ENCODE measurements around the gene NFAM1. TPM values are rescaled to one million over a fixed set of nuclear protein-coding genes. Genes with fewer than 3 reads are reported as not detected.

The NFAM1 gene
- total and polyA plus RNA-seq, 12 donors: 0.44 to 11.2 (median 7.1) TPM

DNA sequence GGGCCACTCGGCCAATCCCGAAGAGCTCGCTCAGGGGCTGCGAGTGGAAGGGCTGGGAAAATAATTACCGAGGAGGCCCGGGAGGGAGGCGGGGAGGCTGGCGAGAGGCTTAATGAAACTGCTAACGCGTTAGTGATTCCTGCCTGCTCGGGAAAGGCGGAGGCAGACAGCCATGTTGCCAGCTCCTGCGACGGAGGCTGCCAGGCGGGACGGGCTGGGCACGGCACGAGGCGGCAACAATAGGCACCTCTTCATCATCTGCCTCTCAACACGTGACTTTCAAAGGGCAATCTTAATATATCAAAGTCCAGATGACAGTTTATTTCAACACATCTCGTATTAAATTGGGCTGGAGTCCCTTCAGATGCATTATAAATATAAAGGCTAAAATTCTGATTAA is 93.7 kb downstream of the NFAM1 start:
- 79 to 90% (median 86%) methylated on average over 14 to 21 of the region's 21 CpGs for WGBS, 4 donors
- Histone ChIP-seq H3K4me3 (no peak overlapping the region), H3K27me3 (no peaks in the 10 kb centered on the region), H3K27ac (peak overlapping the region in 1 of 5 donors; percentile 6), H3K36me3 (replicated peaks in 1 of 2) (no peaks in the 10 kb centered on the region), H3K9me3 (replicated peaks in 1 of 3) (no peaks in the 10 kb centered on the region), H3K4me1 (replicated peaks in 1 of 2) (peaks cover 0 to 14% of the 10 kb centered on the region in 2 donors)
- TF ChIP-seq, protein P1, sequence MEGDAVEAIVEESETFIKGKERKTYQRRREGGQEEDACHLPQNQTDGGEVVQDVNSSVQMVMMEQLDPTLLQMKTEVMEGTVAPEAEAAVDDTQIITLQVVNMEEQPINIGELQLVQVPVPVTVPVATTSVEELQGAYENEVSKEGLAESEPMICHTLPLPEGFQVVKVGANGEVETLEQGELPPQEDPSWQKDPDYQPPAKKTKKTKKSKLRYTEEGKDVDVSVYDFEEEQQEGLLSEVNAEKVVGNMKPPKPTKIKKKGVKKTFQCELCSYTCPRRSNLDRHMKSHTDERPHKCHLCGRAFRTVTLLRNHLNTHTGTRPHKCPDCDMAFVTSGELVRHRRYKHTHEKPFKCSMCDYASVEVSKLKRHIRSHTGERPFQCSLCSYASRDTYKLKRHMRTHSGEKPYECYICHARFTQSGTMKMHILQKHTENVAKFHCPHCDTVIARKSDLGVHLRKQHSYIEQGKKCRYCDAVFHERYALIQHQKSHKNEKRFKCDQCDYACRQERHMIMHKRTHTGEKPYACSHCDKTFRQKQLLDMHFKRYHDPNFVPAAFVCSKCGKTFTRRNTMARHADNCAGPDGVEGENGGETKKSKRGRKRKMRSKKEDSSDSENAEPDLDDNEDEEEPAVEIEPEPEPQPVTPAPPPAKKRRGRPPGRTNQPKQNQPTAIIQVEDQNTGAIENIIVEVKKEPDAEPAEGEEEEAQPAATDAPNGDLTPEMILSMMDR (IDR thresholded peaks at IDR 0.05): no peak
- no peak for TF ChIP-seq POLR2A (IDR thresholded peaks at IDR 0.05)
- no peak for DNase-seq
- intact Hi-C loops (cut with DNase I): no loop called here

DNA sequence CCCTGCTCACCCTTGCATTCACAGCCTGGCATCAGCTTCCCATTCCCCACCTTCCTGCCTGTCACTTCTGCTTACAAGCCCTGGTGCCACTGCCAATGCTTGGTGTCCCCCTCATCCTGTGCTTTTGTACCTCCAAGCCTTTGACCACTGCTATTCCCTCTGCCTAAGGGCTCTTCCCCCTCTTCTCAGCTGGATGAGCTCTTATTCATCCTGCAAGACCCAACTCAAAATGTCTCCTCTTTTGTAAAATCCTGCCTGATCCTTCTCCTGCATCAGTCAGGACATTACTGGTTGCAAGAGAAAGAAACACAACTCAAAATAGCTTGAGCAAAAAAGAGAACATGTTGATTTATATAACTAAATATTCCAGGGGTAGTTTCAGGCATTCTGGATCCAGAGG is 94.8 kb downstream of the NFAM1 start:
- no peaks in the 10 kb centered on the region for H3K27me3 ChIP-seq
- no peak for TF ChIP-seq POLR2A (IDR thresholded peaks at IDR 0.05)
- TF ChIP-seq, protein P1 (IDR thresholded peaks at IDR 0.05): no peak
- intact Hi-C loops (cut with DNase I): no loop called here
- H3K27ac ChIP-seq: no peak overlapping the region
- peaks cover 0 to 8% of the 10 kb centered on the region in 2 donors for H3K4me1 ChIP-seq (replicated peaks in 1 of 2)
- H3K4me3 ChIP-seq: no peak overlapping the region
- no peaks in the 10 kb centered on the region for H3K9me3 ChIP-seq (replicated peaks in 1 of 3)
- no peaks in the 10 kb centered on the region for H3K36me3 ChIP-seq (replicated peaks in 1 of 2)
- no peak for DNase-seq

DNA sequence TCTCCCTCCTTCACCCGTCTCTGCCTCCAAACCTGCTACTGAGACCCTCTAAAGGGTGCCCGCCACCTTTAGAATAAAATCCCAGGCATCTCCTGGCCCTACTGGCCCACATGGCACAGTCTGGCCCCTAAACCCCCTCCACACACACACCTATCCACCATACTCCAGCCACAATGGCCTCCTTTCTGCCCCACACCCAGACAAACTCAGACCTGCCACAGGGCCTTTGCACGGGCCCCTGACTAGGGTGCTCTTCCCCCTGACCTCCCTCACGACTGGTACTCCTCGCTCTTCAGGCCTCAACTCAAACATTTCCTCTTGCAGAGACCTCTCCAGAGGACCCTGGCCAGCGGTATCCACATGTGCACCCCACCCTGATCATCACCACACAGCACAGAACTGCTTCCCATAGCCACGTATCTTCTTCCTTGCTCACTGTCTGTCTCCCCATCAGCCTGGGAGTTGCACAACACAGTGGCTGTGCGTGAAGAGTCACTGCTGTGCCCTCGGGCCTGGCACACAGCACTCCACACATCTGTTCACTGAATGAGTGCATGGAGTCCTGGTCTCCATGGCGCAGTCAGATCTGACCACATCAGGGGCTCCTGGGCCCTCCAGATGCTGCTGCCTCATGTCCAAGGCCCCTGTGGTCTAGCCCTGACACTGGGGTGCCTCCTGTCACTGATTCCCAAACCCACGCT is 95.5 kb downstream of the NFAM1 start:
- Histone ChIP-seq H3K4me1 (replicated peaks in 1 of 2) (peaks cover 0 to 8% of the 10 kb centered on the region in 2 donors), H3K27ac (peak overlapping the region in 1 of 5 donors; percentile 3), H3K36me3 (replicated peaks in 1 of 2) (no peaks in the 10 kb centered on the region), H3K9me3 (replicated peaks in 1 of 3) (no peaks in the 10 kb centered on the region), H3K27me3 (no peaks in the 10 kb centered on the region), H3K4me3 (no peak overlapping the region)
- DNase-seq: peak in 1 of 7 donors; percentile 72
- no peak for TF ChIP-seq POLR2A (IDR thresholded peaks at IDR 0.05)
- TF ChIP-seq, protein P1 (IDR thresholded peaks at IDR 0.05): no peak
- intact Hi-C loops (cut with DNase I): no loop called here
- WGBS, 4 donors: 86 to 93% (median 90%) methylated on average over 11 of the region's 11 CpGs

DNA sequence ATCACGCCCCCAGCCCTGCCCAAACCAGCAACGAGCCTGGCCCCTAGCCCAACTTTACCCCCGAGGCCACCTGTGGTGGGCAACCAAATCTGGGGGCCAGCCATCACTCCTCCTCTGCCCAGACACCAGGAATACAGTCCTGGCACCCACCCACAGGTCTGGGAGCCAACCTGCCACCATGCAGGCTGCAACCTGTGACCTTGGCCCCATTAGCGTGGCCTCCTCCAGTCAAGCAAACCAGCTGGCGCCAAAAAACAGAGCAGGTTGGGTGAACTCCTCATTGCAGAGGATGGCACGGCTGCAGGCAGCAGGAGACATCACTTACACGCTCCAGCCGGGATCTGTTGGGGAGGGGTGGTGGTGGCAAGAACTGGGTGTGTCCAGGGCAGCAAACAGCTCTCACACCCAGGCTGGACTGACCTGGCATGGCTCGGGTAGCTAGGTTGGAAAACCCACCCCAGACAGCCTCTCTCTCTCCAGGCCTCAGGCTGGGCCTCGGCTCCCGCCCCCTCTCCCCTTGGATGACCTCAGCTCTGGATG is 96.3 kb downstream of the NFAM1 start:
- TF ChIP-seq, protein P1 (IDR thresholded peaks at IDR 0.05): no peak
- no peak for TF ChIP-seq POLR2A (IDR thresholded peaks at IDR 0.05)
- WGBS, 4 donors: 38 to 52% (median 48%) methylated on average over 3 to 11 of the region's 11 CpGs; no CpG with 5 or more reads in 1 of the 4 donors

More for the DNA sequence above, 96.3 kb downstream of the NFAM1 start:
- intact Hi-C loops (cut with DNase I): no loop called here
- H3K27ac ChIP-seq: no peak overlapping the region
- H3K4me3 ChIP-seq: no peak overlapping the region
- peaks cover 0 to 8% of the 10 kb centered on the region in 2 donors for H3K4me1 ChIP-seq (replicated peaks in 1 of 2)
- peak in 6 of 7 donors; percentile 31 to 78 (median 38) for DNase-seq
- no peaks in the 10 kb centered on the region for H3K36me3 ChIP-seq (replicated peaks in 1 of 2)
- H3K9me3 ChIP-seq (replicated peaks in 1 of 3): no peaks in the 10 kb centered on the region
- no peaks in the 10 kb centered on the region for H3K27me3 ChIP-seq

All from adrenal gland (tissue), 12 donors.